Omental fat pad (tissue), 4 donors: ENCODE data around the gene ANKRD63. TPM values are rescaled to one million over a fixed set of nuclear protein-coding genes. Genes with fewer than 3 reads are reported as not detected.
A peak's percentile ranks its signal among the peaks of the same experiment; 100 is the strongest.

Experiments used
- ATAC-seq: fragments of 150-250 bp; one replicate; pipeline ENCODE4 v1.9.1; 2016; ENCODE audit warnings: mild to moderate bottlenecking, moderate library complexity; ENCODE audit not compliant: low FRiP score
- DNase-seq: peaks from one replicate; pipeline ENCODE4 v3.0.0-alpha.2; 2019; ENCODE audit warnings: low spot score
- CTCF ChIP-seq, 3 donors: fragments of 450-650 bp; IDR thresholded peaks; one replicate each; pipeline ENCODE4 v1.5.1; 2016 to 2017; ENCODE audit warnings: antibody characterized with exemption in 3 of 3, mild to moderate bottlenecking in 3 of 3, moderate library complexity in 2 of 3
- total RNA-seq, 4 donors: library from RNA; depleted of rRNA; stranded (reverse); fragments of >200 nt; gene quantifications; one replicate each; pipeline ENCODE4 v1.1.0, GENCODE V29; 2016

Gene ANKRD63
- total RNA-seq, 4 donors from 2014 or later = not detected

- DNase-seq = peak; percentile 87
- peak; percentile 79 for ATAC-seq
Measured at GRCh38 chr15:40274350-40275274, 8.3 kb downstream of the ANKRD63 start.

GRCh38 chr15:40273428-40273827, 9.4 kb downstream of the ANKRD63 start:
- TF ChIP-seq CTCF (IDR thresholded peaks at IDR 0.05) = no peak
- ATAC-seq (no peak), DNase-seq (no peak)

More at GRCh38 chr15:40274350-40275274, 8.3 kb downstream of the ANKRD63 start:
- TF ChIP-seq CTCF (IDR thresholded peaks at IDR 0.05) = peak in 2 of 3 donors; percentile 99 to 100

GRCh38 chr15:40272485-40273056, 10.3 kb downstream of the ANKRD63 start:
- TF ChIP-seq CTCF (IDR thresholded peaks at IDR 0.05) = no peak
- no peak for DNase-seq
- no peak for ATAC-seq

- DNase-seq (no peak), ATAC-seq (no peak)
- TF ChIP-seq CTCF (IDR thresholded peaks at IDR 0.05) = no peak
Measured at GRCh38 chr15:40271685-40272484, 11.0 kb downstream of the ANKRD63 start.

- no peak for TF ChIP-seq CTCF (IDR thresholded peaks at IDR 0.05)
- ATAC-seq = no peak
- no peak for DNase-seq
Measured at GRCh38 chr15:40270246-40270995, 12.4 kb downstream of the ANKRD63 start.

- TF ChIP-seq CTCF (IDR thresholded peaks at IDR 0.05) = no peak
- ATAC-seq = no peak
Measured at GRCh38 chr15:40269604-40270003, 13.3 kb downstream of the ANKRD63 start.

More at GRCh38 chr15:40269604-40270003, 13.3 kb downstream of the ANKRD63 start:
- DNase-seq = no peak
